Sigmoid colon (tissue), 7 donors: ENCODE measurements around the gene EPN2. TPM values are rescaled to one million over a fixed set of nuclear protein-coding genes. Genes with fewer than 3 reads are reported as not detected.
A peak's percentile ranks its signal among the peaks of the same experiment; 100 is the strongest.

ENCODE experiments used
- DNase-seq: peaks from one replicate; pipeline ENCODE4 v3.0.0-alpha.2; 2019
- H3K27ac ChIP-seq, 4 donors: fragments of 200-600 bp; sonication (generic); one replicate each; pipeline ENCODE4 v1.5.1; 2016 to 2019; ENCODE audit warnings: mild to moderate bottlenecking in 1 of 4
- H3K27me3 ChIP-seq, 3 donors: fragments of 200-600 bp; sonication (generic); one replicate each; pipeline ENCODE4 v1.5.1; 2019; ENCODE audit warnings: mild to moderate bottlenecking in 1 of 3
- H3K36me3 ChIP-seq, 4 donors: fragments of 200-600 bp; sonication (generic); one replicate each; pipeline ENCODE4 v1.5.1; 2016 to 2019
- H3K4me1 ChIP-seq, 4 donors: fragments of 200-600 bp; sonication (generic); one replicate each; pipeline ENCODE4 v1.5.1; 2017 to 2019
- H3K4me3 ChIP-seq, 4 donors: fragments of 200-600 bp; sonication (generic); one replicate each; pipeline ENCODE4 v1.5.1; 2017 to 2019; ENCODE audit warnings: mild to moderate bottlenecking in 2 of 4, moderate library complexity in 1 of 4
- H3K9me3 ChIP-seq, 4 donors: fragments of 200-600 bp in 3 of 4; sonication (generic) in 3 of 4; one replicate each; pipeline versions ENCODE4 v1.5.1 to v1.6.1; 2013 to 2019
- CTCF ChIP-seq, 4 experiments: fragments of 450-650 bp in 3 of 4; fragments of 200-600 bp in 1 of 4; IDR thresholded peaks; one replicate each; pipeline ENCODE4 v1.5.1; 2016 to 2019; ENCODE audit warnings: antibody characterized with exemption in 4 of 4, mild to moderate bottlenecking in 3 of 4, moderate library complexity in 2 of 4
- EP300 ChIP-seq, 4 donors: sonication (generic); formaldehyde crosslinking; IDR thresholded peaks; one replicate each; pipeline ENCODE4 v1.6.1; 2017; ENCODE audit warnings: antibody characterized with exemption in 4 of 4
- POLR2A ChIP-seq, 2 donors: fragments of 450-650 bp; IDR thresholded peaks; one replicate each; pipeline ENCODE4 v1.6.1; 2016; ENCODE audit warnings: antibody characterized with exemption in 2 of 2, mild to moderate bottlenecking in 2 of 2, moderate library complexity in 2 of 2
- POLR2AphosphoS5 ChIP-seq, 4 donors: sonication (generic); formaldehyde crosslinking; IDR thresholded peaks; one replicate each; pipeline ENCODE4 v1.6.1; 2017; ENCODE audit warnings: antibody characterized with exemption in 4 of 4
- WGBS, 2 donors: extraction: QIAGEN DNeasy Blood & Tissue Kit; methylation state at CpG; one replicate each; pipeline ENCODE4 v1.1.7; 2013; 5-methylcytosine and 5-hydroxymethylcytosine counted together
- intact Hi-C: fragments of 100-400 bp; cut with DNase I; formaldehyde crosslinking; loops from one replicate; pipeline ENCODE4 v1.15.1; 2023
- polyA plus RNA-seq, 3 donors: library from polyadenylated mRNA; stranded (reverse); fragments of 200-250 nt; gene quantifications; one replicate each; pipeline ENCODE4 v1.2.3, GENCODE V29; 2013
- total RNA-seq, 4 donors: library from RNA; depleted of rRNA; stranded (reverse); fragments of >200 nt; gene quantifications; one replicate each; pipeline ENCODE4 v1.1.0, GENCODE V29; 2016
- donor health status: healthy with polysubstance abuse.
- donor health status: Bipolar disorder and iron deficiency.
- donor health status: healthy.

EPN2 gene
- total and polyA plus RNA-seq, 7 donors, result 12.0 to 55.4 (median 31.7) TPM

- Histone ChIP-seq H3K9me3 (no peaks in the 10 kb centered on the region), H3K27ac (no peak overlapping the region), H3K27me3 (no peaks in the 10 kb centered on the region), H3K36me3 (no peaks in the 10 kb centered on the region), H3K4me1 (peaks cover 0 to 20% (median 17%) of the 10 kb centered on the region in 4 donors), H3K4me3 (no peak overlapping the region)
- TF ChIP-seq POLR2A (IDR thresholded peaks at IDR 0.05), result no peak
- no peak for TF ChIP-seq EP300 (IDR thresholded peaks at IDR 0.05)
- TF ChIP-seq POLR2AphosphoS5 (IDR thresholded peaks at IDR 0.05), result no peak
- no peak for TF ChIP-seq CTCF (IDR thresholded peaks at IDR 0.05)
- WGBS, 2 donors, result 85 to 88% methylated on average over 14 of the region's 14 CpGs
- peak; percentile 58 for DNase-seq
- intact Hi-C loops, result loop anchor here (5.0 kb wide), 2 partner anchors 47 to 397 kb away; partner anchors contain the start of gene RNF112
These were observed 127.7 kb downstream of the EPN2 start for GRCh38 chr17:19364699-19365498.

GRCh38 chr17:19365499-19365817, 128.3 kb downstream of the EPN2 start:
- no peak for TF ChIP-seq POLR2A (IDR thresholded peaks at IDR 0.05)
- no peak for TF ChIP-seq EP300 (IDR thresholded peaks at IDR 0.05)
- no peak for TF ChIP-seq CTCF (IDR thresholded peaks at IDR 0.05)
- no peak for TF ChIP-seq POLR2AphosphoS5 (IDR thresholded peaks at IDR 0.05)
- no peaks in the 10 kb centered on the region for H3K36me3 ChIP-seq
- no peak overlapping the region for H3K27ac ChIP-seq
- H3K4me1 ChIP-seq, result peaks cover 0 to 20% (median 17%) of the 10 kb centered on the region in 4 donors
- no peaks in the 10 kb centered on the region for H3K27me3 ChIP-seq
- intact Hi-C loops, result no loop called here
- 92% methylated on average over 4 of the region's 4 CpGs for WGBS, 2 donors
- no peaks in the 10 kb centered on the region for H3K9me3 ChIP-seq
- DNase-seq, result no peak
- no peak overlapping the region for H3K4me3 ChIP-seq

DNA sequence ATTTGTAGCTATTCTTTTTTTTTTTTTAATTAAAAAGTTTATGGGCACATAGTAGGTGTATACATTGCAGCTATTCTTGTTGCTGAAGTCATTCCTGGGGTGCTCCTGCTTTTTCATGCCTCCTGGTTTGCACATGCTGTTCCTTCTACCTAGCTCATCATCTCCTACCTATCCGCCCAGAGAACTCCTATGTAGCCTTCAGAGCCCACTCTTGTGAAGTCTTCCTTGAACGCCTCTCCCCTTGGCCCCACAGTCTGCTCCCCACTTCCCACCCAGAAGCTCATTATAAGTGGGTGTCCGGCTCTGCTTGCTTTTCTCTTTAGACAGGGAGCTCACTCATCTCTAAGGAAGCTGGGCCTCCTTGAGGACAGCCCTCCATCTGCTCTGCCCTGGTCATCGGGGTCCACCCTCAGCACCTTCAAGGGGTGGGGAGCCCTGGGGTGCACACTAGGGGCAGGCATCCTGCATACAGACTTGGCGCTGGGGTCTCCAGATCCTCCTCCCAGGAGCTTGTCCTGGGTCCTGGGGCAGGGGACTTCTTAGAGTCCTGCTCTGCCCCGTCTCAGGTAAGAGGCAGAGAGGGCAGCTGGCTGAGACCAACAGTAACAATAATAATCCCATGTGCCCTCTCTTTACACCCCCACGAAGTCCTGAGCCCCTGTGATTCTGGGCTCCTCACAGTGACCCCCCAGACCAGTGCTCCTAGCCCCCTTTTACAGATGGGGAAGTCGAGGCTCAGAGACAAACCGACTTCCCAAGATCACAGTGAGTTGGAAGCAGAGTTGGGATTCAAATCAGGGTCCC, 128.9 kb downstream of the EPN2 start:
- intact Hi-C loops, result no loop called here

DNA sequence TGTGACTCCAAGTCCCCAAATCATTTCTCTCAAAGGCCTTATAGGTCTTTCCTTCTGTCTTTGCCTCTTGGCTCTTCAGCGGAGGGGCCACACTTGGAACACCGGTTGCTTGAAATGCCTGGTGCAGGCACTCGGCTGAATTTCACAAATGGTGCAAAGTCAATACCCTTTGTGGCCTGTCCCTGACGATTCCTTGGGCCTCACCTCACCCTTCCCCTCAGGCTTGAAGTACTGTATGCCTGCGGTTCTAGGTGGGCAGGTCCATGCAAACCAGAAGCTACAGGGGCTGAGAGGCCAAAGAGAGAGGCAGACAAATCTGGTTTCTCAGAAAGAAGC, 129.4 kb downstream of the EPN2 start:
- TF ChIP-seq POLR2A (IDR thresholded peaks at IDR 0.05) (no peak), EP300 (IDR thresholded peaks at IDR 0.05) (no peak), POLR2AphosphoS5 (IDR thresholded peaks at IDR 0.05) (no peak), CTCF (IDR thresholded peaks at IDR 0.05) (no peak)
- Histone ChIP-seq H3K4me3 (no peak overlapping the region), H3K36me3 (no peaks in the 10 kb centered on the region), H3K4me1 (peaks cover 0 to 16% (median 13%) of the 10 kb centered on the region in 4 donors), H3K27me3 (no peaks in the 10 kb centered on the region), H3K27ac (no peak overlapping the region), H3K9me3 (no peaks in the 10 kb centered on the region)
- WGBS, 2 donors, result 90 to 94% methylated on average over 5 of the region's 5 CpGs
- intact Hi-C loops, result no loop called here
- DNase-seq, result peak; percentile 44

More for the DNA sequence above, 128.9 kb downstream of the EPN2 start:
- TF ChIP-seq CTCF (IDR thresholded peaks at IDR 0.05) (no peak), POLR2A (IDR thresholded peaks at IDR 0.05) (no peak), EP300 (IDR thresholded peaks at IDR 0.05) (no peak), POLR2AphosphoS5 (IDR thresholded peaks at IDR 0.05) (no peak)
- Histone ChIP-seq H3K27ac (no peak overlapping the region), H3K9me3 (no peaks in the 10 kb centered on the region), H3K36me3 (no peaks in the 10 kb centered on the region), H3K4me1 (peaks cover 0 to 20% (median 17%) of the 10 kb centered on the region in 4 donors), H3K27me3 (no peaks in the 10 kb centered on the region), H3K4me3 (no peak overlapping the region)
- 86 to 90% methylated on average over 9 of the region's 9 CpGs for WGBS, 2 donors
- peak; percentile 40 for DNase-seq
